Left hindlimb (tissue), 1 donor: ENCODE data around the gene OR8G1.
"Not testable (repeated sequence)": the region's sequence is repeated elsewhere in the genome, so short reads cannot be mapped to it uniquely, and the experiment has no call there.

Experiments
- DNase-seq: peaks from one replicate; pipeline ENCODE4 v3.0.0-alpha.2; 2018

OR8G1 gene, protein sequence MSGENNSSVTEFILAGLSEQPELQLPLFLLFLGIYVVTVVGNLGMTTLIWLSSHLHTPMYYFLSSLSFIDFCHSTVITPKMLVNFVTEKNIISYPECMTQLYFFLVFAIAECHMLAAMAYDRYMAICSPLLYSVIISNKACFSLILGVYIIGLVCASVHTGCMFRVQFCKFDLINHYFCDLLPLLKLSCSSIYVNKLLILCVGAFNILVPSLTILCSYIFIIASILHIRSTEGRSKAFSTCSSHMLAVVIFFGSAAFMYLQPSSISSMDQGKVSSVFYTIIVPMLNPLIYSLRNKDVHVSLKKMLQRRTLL

DNA sequence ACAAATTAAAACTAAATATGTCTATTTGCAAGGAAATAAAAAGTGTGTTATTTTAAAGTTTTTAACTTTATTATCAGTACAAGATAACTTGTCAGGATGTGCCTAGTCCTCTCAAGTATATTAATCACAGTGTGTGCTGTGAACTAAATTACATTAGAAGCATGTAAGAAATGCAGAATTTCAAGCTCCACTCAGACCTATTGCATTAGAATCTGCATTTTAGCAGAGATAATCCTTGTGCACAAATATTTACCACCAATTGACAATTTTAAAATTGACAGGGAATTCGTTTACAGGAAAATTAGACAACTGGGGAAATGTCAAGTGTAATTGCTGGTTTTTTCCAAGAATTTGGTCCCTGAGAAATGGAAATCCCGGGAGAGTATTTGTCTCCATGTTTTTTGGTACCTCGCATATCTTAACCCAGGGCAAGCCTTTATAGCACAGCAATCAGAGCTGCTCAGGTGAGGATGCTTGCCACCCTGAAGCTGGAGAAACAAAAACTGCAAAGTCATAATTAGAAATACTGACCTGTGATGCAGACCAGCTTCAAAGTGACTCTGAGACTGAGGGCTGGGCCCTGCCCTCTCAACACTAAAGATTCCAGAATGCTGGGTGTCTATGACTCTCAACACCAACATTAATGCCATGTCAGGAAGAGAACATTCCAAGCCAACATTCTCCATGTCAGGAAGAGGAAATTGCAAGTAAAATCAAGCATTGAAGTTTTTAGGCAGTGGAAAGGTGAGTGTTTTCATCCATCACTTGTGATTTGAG is at the start of gene OR8G1:
Gene OR8G1, plus strand, starts transcription at position 475 of the 777 bp plus-strand sequence. CDS start 8,581 bp downstream, outside the sequence.
- no peak for DNase-seq

DNA sequence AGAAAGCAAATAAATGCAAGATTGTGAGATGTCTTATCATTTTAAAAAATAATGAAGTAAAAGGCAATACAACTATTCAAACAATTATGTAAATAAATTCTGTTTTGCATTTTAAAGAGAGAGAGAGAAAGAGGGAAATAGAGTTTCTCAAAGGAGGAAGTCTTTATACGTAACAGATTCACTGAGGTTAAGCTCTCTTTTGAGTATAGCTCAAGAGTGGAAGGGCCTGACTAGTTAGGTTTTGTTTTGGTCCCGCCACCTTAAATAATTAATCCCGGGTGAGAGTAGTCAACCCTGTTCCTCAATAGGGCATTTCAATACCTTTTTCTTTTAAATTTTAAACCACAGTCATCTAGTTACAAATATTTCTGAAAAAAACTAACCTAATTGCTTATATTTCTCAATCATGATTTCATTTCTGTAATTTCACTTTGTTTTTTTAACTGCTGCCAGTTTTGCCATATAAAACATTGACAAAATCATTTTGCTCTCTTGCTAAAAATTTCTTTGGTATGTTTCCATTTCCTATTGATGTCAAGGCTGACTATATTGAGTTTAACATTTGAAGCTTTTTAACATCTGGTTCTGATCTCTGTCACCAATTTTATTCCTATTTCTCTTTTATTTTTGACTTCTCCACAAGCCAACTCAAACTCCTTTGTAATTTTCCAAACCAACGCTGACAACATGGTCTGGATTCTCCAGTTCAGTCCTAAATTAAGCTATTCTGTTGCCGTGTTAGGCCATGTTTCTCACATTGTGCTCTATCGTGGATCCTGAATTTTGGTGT is 47.5 kb upstream of the OR8G1 start:
- no peak for DNase-seq

DNA sequence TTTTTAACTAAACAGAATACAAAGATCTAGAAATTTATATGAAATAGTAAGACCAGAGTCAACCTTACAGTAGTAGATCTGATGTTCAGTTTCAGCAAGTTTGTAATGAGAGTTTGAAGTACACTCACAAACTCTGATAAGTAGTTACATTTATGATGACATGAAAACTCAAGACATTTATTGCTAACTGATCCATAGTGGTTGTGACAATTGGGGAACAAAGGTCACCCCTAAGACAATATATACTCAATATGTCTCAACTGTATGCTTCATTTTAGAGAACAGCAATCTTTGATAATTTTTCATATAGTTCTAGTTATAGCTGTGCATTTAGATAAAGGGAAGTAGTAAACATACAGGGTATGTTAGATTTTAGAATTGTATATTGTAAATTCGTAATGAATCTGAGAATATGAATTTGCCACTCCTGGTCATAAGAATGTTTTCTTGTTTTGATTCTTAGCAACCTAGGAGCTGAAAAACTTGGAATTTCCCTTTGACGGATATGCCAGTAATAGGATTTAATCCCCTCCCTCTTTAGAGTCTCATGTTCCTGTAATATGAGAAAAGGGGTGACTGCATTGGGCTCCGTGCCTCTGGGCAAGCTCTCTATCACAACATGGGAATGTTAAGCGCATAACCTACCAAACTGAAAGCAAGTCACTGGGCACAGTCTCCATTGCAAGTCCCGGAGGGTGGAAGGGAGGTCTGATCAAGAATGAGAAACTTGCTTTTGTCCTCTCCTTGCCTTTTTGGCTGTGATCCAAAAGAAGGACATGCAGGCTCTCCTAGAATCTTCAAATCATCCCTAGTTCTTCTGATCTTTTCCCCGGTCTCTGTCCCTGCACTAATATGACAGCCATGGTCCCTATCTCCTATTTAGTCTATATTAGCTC is 46.4 kb upstream of the OR8G1 start:
- peak; percentile 54 for DNase-seq

DNA sequence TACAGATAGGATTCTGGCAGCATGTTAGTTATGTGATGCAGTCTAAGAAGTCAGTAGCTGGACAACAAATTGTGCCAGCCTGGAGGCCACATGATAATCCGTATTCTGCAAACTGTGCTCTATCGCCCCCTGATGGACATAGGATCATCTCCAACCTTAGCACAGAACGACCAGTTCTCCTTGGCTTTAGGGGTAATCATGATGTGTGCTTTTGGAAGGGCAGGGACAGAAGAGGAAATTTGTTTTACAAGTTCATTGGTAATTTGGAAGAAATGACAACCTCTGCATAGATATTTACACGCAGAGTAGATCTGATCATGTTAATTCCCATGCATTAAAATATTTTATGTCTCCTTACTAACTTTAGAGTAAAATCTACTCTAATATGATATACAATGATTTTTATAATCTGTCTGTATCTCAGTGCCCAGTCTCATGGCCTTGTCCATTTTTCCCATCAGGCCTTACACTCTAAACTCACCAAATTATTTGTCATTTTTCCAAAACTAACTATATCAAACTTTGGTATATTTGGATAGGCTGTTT is 45.6 kb upstream of the OR8G1 start:
- DNase-seq = no peak

DNA sequence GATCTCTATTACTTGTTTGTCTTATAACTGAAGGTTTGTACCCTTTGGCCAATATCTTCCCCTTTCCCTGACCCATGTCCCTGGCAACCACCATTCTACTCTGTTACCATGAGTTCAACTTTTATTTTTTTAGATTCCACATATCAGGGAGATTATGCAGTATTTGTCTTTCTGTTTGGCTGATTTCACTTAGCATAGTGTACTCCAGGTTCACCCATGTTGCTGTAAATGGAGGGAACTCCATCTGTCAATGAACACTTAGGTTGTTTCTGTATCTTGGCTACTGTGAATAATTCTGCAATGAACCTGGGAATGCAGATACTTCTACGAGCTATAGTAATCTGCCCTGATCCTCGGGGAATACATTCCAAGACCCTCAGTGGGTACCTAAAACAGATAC is 42.9 kb upstream of the OR8G1 start:
- no peak for DNase-seq

DNA sequence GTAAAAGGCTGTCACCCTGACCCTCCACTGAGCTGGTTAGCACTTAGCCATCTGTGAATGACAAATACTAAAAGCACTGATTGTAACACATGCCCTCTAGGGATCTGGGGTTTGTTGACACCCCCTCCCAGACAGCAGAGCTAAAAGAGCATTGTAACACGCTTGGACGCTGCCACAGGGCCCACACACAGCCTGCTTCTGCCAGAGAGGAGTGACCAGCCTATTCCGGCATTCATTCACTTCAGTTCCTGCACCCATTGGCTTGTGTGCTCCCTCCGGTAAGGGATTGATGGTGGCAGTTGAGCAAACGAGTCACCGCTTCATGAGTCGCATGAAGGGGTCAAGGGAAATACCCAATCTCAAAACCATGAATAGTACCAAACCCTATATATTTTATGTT is 42.0 kb upstream of the OR8G1 start:
- no peak for DNase-seq

DNA sequence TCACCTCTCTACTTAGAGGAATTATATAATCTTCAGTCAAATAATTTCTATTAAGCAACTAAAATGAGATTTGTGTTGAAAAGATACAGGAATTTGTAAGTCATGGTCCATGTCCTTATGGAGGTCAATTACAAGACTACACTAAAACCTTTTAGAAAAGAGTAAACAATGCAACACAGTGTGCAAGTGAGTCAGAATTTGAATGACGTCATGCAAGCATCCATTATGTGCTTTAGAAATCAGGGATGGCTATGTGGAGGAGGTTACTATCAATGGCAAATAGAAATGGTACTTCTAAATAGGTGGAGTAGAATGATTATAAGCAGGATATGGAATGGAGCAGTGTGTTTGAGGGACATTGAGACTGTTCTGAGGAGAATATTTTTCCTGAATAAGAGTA is 41.2 kb upstream of the OR8G1 start:
- DNase-seq = no peak

DNA sequence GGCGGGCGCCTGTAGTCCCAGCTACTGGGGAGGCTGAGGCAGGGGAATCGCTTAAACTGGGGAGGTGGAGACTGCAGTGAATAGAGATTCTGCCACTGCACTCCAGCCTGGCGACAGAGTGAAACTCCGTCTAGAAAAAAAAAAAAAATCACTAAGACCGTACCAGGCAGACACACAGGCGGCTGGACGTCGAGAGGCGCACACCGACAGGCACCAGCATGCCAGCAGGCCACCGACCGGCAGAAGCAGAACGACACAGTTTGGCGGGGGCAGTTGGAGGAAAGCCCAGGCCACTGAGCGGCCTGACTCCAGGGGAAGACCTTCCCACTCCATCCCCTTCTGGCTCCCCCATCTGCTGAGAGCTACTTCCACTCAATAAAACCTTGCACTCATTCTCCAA is 40.2 kb upstream of the OR8G1 start:
- DNase-seq = no peak

DNA sequence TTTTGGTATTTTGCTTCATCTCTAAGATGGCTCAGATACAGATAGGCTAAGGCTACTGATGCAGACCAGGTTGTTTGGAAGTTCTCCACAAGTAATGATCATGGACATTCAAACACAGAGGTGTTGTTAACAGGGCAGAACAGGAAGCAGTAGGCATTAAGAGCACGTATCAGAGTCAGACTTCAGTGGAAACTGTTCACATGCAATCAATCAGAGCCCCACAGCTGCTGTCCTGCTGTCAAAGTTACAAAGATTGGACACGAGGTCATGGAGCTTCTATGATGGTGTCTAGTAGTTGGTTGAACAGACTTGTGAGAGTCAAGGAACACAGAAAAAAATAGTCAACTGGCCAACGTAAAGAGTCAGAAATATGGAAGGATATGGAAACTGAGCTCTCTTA is 37.9 kb upstream of the OR8G1 start:
- no peak for DNase-seq

DNA sequence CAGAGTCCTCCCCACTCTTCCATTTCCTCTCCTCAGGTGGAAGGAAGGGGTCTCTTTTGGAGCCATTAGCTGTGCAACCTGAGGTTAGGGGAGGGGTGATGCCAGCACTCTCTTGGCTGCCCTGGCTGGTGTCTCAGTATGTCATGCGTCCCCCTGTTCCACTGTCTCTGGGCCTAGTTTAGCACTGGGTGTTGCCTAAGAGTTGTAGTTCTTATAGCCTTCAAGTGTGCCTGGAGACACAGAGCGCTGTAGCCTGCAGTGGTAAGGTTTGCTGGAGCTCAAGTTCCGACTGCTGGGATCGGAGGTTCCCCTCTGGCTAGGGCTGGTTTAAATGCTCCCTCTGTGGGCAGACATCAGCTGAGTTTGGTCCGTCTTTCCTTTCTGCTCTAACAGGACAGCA is 36.9 kb upstream of the OR8G1 start:
- no peak for DNase-seq

DNA sequence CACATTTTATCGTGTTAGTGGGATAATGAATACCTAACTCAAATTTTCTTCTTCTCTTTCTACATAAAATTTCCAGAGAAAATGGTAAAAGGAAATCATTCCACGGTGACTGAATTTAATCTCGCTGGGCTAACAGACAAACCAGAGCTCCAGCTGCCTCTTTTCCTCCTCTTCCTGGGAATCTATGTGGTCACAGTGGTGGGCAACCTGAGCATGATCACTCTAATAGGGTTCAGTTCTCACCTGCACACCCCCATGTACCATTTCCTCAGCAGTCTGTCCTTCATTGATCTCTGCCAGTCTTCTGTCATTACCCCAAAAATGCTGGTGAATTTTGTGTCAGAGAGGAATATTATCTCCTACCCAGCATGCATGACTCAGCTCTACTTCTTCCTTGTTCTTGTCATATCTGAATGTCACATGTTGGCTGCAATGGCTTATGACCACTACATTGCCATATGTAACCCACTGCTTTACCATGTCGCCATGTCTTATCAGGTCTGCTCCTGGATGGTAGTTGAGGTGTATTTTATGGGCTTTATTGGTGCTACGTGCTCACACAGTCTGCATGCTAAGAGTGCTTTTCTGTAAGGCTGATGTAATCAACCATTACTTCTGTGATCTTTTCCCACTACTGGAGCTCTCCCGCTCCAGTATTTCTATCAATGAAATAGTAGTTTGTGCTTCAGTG is 33.6 kb upstream of the OR8G1 start:
- DNase-seq = no peak

DNA sequence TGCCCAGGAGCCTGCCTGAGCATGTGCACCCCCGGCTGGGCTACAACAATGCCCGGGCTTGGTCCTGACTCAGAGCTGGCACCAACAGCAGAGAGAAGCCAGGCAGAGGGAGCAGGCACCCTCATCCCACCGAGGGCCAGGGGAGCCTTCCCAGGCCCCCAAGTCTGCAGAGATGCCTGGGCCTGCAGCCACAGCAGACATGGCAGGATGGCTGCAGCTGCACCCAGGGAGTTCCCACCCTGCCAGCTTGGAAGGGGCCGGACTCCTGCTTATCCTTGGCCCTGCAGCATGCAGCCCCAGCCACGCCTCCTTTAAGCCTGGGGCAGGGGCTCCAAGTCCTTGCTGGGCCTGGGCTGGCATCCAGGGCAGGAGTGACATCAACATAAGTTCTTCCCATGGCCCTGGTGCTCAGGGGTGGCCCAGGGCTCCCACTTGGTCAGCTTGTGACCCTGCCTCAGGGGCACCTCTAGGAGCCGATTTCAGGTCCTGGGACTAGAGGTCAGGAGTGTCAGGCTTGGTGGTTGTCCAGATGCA is 31.0 kb upstream of the OR8G1 start:
- DNase-seq = no peak

DNA sequence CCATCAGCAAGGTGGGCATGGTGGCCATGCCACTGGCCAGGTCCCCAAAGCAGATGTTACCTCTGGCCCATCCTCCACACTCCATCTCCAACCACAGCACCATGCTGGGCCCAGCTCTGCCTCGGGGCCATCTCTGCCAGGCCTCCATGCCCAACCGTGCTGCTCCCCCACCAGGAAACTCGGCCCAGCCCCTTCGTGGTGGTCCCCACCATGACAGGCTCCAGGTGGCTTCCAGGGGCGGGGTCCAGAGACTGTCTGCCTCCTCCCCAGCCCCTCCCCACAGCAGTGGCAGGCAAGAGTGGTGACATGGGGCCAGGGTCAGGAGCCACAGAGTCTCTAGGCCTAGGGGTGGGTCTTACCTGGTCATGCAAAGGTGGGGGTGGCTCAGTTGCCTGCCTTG is 30.5 kb upstream of the OR8G1 start:
- no peak for DNase-seq

DNA sequence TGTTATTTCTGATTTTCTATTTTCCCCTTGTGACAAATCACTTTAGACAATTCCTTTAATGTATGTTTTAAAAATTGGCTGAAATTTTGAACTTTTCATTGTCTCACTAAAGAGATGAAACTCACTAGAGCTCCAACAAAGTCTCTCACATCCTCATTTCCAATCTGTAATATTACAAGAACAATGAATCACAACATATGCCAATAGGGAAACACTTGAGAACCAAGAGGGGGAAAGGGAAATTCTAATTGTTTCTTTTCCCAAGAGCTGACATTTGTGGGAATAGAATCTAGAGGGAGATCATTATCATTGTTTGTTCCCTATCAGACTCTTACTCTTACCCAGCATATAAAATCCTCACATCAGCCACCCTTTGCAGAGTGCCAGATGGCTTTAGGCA is 29.6 kb upstream of the OR8G1 start:
- DNase-seq = no peak

DNA sequence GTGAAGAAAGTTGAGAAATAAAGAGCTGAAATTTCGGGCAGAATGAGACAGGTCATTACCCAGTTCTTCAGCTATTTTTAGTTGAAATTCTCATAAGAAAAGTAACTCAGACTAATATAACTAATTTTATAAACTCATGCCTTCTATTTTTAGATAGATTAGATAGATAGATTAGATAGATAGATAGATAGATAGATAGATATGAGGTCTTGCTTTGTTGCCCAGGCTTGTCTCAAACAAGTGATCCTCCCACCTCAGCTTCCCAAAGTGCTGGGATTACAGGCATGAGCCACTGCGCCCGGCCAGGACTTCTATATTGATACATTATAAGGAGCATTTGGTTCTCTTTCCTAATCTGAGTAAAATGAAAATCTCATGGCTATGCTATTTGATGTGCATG is 26.9 kb upstream of the OR8G1 start:
- DNase-seq = no peak

DNA sequence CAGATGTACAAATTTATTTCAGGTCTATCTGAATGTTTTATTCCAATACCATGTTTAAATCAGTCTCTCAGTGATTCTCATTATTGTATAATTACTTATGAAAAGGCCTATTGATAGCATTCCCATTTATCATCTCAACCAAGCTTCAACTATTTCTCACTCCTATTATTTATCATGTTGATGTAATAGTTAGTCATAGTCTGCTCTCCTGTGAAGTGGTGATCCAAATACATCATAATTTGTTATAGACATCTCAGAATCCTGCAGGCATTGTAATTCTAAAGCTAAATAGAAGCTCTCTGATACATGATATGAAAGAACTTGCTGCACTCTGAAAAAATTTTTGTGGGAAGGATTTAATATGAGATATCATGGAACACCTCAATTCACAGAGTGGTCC is 21.8 kb upstream of the OR8G1 start:
- DNase-seq = no peak

DNA sequence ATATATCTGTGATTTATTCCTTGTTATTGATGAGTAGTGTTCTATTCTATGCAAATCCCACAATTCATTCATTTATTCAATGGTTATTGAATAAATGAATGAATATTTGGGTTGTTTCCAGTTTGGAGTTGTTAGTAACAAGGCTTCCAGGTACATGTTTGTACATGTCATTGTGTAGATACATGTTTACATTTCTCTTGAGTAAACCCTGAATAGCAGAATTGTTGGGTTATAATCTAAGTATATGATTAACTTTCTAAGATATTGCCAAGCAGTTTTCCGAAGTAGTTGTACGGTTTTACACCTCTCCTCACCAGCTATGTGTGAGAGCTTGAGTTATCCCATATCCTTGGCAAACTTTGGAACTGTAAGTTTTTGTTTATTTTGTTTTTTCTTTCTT is 18.5 kb upstream of the OR8G1 start:
- DNase-seq = no peak

DNA sequence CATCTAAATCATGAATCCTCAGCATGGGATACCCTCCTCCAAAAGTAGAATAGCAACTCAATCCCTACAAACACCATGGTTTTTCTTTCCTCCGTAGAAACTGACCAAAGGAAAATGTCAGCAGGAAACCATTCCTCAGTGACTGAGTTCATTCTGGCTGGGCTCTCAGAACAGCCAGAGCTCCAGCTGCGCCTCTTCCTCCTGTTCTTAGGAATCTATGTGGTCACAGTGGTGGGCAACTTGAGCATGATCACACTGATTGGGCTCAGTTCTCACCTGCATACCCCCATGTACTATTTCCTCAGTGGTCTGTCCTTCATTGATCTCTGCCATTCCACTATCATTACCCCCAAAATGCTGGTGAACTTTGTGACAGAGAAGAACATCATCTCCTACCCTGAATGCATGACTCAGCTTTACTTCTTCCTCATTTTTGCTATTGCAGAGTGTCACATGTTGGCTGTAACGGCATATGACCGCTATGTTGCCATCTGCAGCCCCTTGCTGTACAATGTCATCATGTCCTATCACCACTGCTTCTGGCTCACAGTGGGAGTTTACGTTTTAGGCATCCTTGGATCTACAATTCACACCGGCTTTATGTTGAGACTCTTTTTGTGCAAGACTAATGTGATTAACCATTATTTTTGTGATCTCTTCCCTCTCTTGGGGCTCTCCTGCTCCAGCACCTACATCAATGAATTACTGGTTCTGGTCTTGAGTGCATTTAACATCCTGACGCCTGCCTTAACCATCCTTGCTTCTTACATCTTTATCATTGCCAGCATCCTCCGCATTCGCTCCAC is 16.1 kb upstream of the OR8G1 start:
- DNase-seq = not testable (repeated sequence)

DNA sequence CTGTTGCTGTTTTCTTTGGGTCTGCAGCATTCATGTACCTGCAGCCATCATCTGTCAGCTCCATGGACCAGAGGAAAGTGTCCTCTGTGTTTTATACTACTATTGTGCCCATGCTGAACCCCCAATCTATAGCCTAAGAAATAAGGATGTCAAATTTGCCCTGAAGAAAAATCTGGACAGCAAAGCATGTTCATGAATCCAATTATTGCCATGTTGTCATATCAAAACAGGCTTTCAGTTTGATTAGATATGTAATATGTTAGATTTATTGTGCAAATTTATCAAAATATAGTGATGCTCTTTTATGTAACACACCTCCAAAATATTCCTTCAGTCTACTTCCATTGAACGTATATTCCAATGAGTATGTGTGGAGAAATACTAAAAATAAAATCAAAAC is 15.4 kb upstream of the OR8G1 start:
- DNase-seq = no peak

DNA sequence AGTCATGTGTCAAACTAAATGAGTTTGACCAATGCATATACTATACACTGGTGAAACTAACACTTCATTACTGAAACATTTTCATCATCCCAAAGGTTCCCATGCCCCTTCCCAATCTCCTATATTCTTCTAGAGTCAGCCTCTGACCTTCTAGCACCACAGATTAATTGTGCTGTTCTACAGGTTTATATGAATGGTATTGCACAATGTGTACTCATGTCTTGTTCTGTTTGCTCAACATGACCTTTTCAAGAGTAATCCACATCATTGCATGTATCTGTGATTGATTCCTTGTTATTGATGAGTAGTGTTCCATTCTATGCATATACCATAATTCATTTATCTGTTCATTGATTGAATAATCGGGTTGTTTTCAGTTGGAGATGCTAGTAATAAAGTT is 7.5 kb upstream of the OR8G1 start:
- no peak for DNase-seq

DNA sequence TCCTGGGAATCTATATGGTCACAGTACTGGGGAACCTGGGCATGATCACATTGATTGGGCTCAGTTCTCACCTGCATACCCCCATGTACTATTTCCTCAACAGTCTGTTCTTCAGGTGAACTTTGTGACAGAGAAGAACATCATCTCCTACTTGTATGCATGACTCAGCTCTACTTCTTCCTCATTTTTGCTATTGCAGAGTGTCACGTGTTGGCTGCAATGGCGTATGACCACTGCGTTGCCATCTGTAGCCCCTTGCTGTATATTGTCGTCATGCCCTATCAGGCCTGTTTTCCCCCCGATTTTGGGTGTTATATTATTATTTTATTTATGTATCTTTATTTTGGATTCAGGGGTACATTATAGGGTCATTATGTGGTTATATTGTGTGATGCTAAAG is 2.4 kb upstream of the OR8G1 start:
- DNase-seq = no peak
